Measurements from ENCODE around the gene CYSRT1.

Gene CYSRT1

GRCh38 chr9:137275203-137275587 lies 50.2 kb downstream of the CYSRT1 start:
- DNase-seq, result no peak
